NCI-H2029 (cell line): Measurements from ENCODE around the gene CAMK1D.
A peak's percentile ranks its signal among the peaks of the same experiment; 100 is the strongest.
"Not testable (repeated sequence)": the region's sequence is repeated elsewhere in the genome, so short reads cannot be mapped to it uniquely, and the experiment has no call there.

Experiments used
- DNase-seq: peaks from one replicate; lab custom pipeline; 2025; lab: John Stamatoyannopoulos, UW

CAMK1D gene

GRCh38 chr10:12699781-12700556, 350.6 kb downstream of the CAMK1D start:
- no peak for DNase-seq

- no peak for DNase-seq
Measured at GRCh38 chr10:12700557-12700874, 351.2 kb downstream of the CAMK1D start.

- DNase-seq = no peak
Measured at GRCh38 chr10:12701696-12702095, 352.3 kb downstream of the CAMK1D start.

- DNase-seq = no peak
Measured at GRCh38 chr10:12702215-12702770, 352.9 kb downstream of the CAMK1D start.

GRCh38 chr10:12703126-12703525, 353.8 kb downstream of the CAMK1D start:
- DNase-seq = no peak

GRCh38 chr10:12703813-12704212, 354.5 kb downstream of the CAMK1D start:
- DNase-seq = no peak

GRCh38 chr10:12704488-12704887, 355.1 kb downstream of the CAMK1D start:
- DNase-seq = no peak

GRCh38 chr10:12705943-12706342, 356.6 kb downstream of the CAMK1D start:
- no peak for DNase-seq

GRCh38 chr10:12707461-12708185, 358.3 kb downstream of the CAMK1D start:
- no peak for DNase-seq

- no peak for DNase-seq
Measured at GRCh38 chr10:12709000-12709401, 359.7 kb downstream of the CAMK1D start.

- DNase-seq = no peak
Measured at GRCh38 chr10:12709521-12709963, 360.2 kb downstream of the CAMK1D start.

- DNase-seq = no peak
Measured at GRCh38 chr10:12710157-12710556, 360.8 kb downstream of the CAMK1D start.

- DNase-seq = peak; percentile 19
Measured at GRCh38 chr10:12710594-12711349, 361.4 kb downstream of the CAMK1D start.

GRCh38 chr10:12711350-12711708, 362.0 kb downstream of the CAMK1D start:
- no peak for DNase-seq

GRCh38 chr10:12712293-12712983, 363.1 kb downstream of the CAMK1D start:
- no peak for DNase-seq

GRCh38 chr10:12712984-12713316, 363.6 kb downstream of the CAMK1D start:
- DNase-seq = not testable (repeated sequence)

GRCh38 chr10:12716042-12716441, 366.7 kb downstream of the CAMK1D start:
- DNase-seq = no peak

GRCh38 chr10:12717981-12718707, 368.8 kb downstream of the CAMK1D start:
- no peak for DNase-seq

GRCh38 chr10:12719365-12719764, 370.0 kb downstream of the CAMK1D start:
- no peak for DNase-seq

GRCh38 chr10:12720217-12720981, 371.1 kb downstream of the CAMK1D start:
- peak; percentile 57 for DNase-seq

- no peak for DNase-seq
Measured at GRCh38 chr10:12721334-12721733, 372.0 kb downstream of the CAMK1D start.
